Neural progenitor cell (in vitro differentiated cells): ENCODE measurements around the gene TMEM183A. TPM values are rescaled to one million over a fixed set of nuclear protein-coding genes. Genes with fewer than 3 reads are reported as not detected.

Experiments used
- DNase-seq: peaks from one replicate; pipeline ENCODE4 v3.0.0-alpha.2; 2016; ENCODE audit warnings: low spot score
- H2AFZ ChIP-seq: fragments of 200-600 bp; sonication (generic); replicated peaks from 2 replicates; pipeline ENCODE4 v1.6.1; 2016; ENCODE audit warnings: antibody characterized with exemption
- H3F3A ChIP-seq: fragments of 200-600 bp; sonication (generic); 2 replicates; pipeline ENCODE4 v1.6.1; 2016; ENCODE audit warnings: antibody characterized with exemption, low read depth
- H3K27ac ChIP-seq: fragments of 200-600 bp; sonication (generic); 2 replicates; pipeline ENCODE4 v1.5.1; 2016; ENCODE audit warnings: mild to moderate bottlenecking
- H3K27me3 ChIP-seq: fragments of 200-600 bp; sonication (generic); 2 replicates; pipeline ENCODE4 v1.6.1; 2016; ENCODE audit warnings: mild to moderate bottlenecking, moderate library complexity
- H3K36me3 ChIP-seq: fragments of 200-600 bp; sonication (generic); 2 replicates; pipeline ENCODE4 v1.5.1; 2016
- H3K4me1 ChIP-seq: fragments of 200-600 bp; sonication (generic); 2 replicates; pipeline ENCODE4 v1.6.1; 2016; ENCODE audit warnings: mixed run types
- H3K4me2 ChIP-seq: fragments of 200-600 bp; sonication (generic); 2 replicates; pipeline ENCODE4 v1.6.1; 2016
- H3K4me3 ChIP-seq: fragments of 200-600 bp; sonication (generic); 2 replicates; pipeline ENCODE4 v1.5.1; 2016
- H3K79me2 ChIP-seq: fragments of 200-600 bp; sonication (generic); 2 replicates; pipeline ENCODE4 v1.6.1; 2016; ENCODE audit warnings: low read depth
- H3K9ac ChIP-seq: fragments of 200-600 bp; sonication (generic); 2 replicates; pipeline ENCODE4 v1.6.1; 2016
- H3K9me3 ChIP-seq: fragments of 200-600 bp; sonication (generic); 2 replicates; pipeline ENCODE4 v1.5.1; 2016; ENCODE audit warnings: low read depth
- H4K20me1 ChIP-seq: fragments of 200-600 bp; sonication (generic); 2 replicates; pipeline ENCODE4 v1.6.1; 2016; ENCODE audit warnings: low read depth
- H3K27ac Mint-ChIP-seq: 3 replicates; pipeline ENCODE4 v1.8.0; 2021; ENCODE audit warnings: mixed read lengths
- H3K27me3 Mint-ChIP-seq: 2 replicates; pipeline ENCODE4 v1.8.0; 2022; ENCODE audit warnings: low read depth, mild to moderate bottlenecking, inconsistent platforms, moderate library complexity, mixed read lengths; ENCODE audit not compliant: insufficient read depth
- H3K36me3 Mint-ChIP-seq: 3 replicates; pipeline ENCODE4 v1.8.0; 2021; ENCODE audit warnings: mixed read lengths
- H3K4me1 Mint-ChIP-seq: 3 replicates; pipeline ENCODE4 v1.8.0; 2021; ENCODE audit warnings: mixed read lengths
- H3K4me3 Mint-ChIP-seq: 3 replicates; pipeline ENCODE4 v1.8.0; 2021; ENCODE audit warnings: mild to moderate bottlenecking, moderate library complexity, mixed read lengths
- H3K9me3 Mint-ChIP-seq: 3 replicates; pipeline ENCODE4 v1.8.0; 2020; ENCODE audit warnings: mixed read lengths
- EZH2 ChIP-seq: fragments of 200-600 bp; sonication (generic); IDR thresholded peaks from 2 replicates; pipeline ENCODE4 v1.6.1; 2017; ENCODE audit warnings: antibody characterized with exemption, mild to moderate bottlenecking, moderate library complexity
- EZH2phosphoT487 ChIP-seq: fragments of 200-600 bp; sonication (generic); IDR thresholded peaks from 2 replicates; pipeline ENCODE4 v1.6.1; 2017; ENCODE audit warnings: antibody characterized with exemption
- total RNA-seq: library from RNA; depleted of rRNA; stranded (reverse); fragments of >200 nt; gene quantifications from 2 replicates; pipeline ENCODE4 v1.2.3, GENCODE V29; 2015; ENCODE audit warnings: low replicate concordance
- TF ChIP-seq, protein P1 (sequence below): fragments of 200-600 bp; sonication (generic); IDR thresholded peaks from 2 replicates; pipeline ENCODE4 v1.5.1; 2017; ENCODE audit warnings: antibody characterized with exemption, mild to moderate bottlenecking

TMEM183A gene
- total RNA-seq, 1 donor from 2014 or later = 92.4 TPM

DNA sequence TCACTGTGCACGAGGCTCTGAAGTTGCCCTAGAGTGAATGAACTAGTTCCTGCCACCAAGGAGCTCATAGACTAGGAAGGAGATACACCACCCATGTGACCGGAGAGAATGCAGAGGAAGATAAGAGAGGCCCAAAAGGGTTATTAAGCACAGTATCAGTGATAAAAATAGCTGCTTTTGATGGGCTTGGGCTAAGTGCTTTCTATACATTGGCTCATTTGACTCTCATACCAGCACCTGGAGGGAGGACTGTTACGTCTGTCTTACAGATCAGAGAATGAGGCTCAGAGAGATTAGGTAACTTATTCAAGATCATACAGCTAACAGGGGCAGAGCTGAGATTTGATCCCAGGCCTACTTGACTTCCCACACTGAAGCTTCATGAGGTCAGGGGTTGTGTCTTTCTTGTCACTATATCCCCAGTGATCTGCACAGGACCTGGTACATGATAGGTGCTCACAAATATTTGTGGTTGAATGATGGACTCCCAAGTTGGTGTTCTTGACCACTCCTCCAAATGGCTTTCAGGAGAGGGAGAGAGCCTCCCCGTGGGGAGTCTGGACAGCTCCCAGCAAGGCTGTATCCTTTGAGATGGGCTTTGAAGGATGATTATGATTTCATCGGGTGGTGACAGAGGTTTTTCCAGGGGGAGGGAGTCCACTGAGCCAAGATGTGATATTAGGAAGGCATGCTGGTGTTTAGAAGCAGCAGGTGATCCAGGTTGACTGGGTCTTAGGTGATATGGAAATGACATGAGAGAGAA is 33.5 kb downstream of the TMEM183A start:
- no peak for DNase-seq
- Histone ChIP-seq H3K27me3 (no peaks in the 10 kb centered on the region), H4K20me1 (no peaks in the 10 kb centered on the region), H3K9ac (no peak overlapping the region), H3K79me2 (no peaks in the 10 kb centered on the region), H2AFZ (no peak overlapping the region), H3K4me1 (no peaks in the 10 kb centered on the region), H3K4me3 (no peak overlapping the region), H3F3A (no peaks in the 10 kb centered on the region), H3K27ac (no peak overlapping the region), H3K9me3 (no peaks in the 10 kb centered on the region), H3K36me3 (no peaks in the 10 kb centered on the region), H3K4me2 (no peak overlapping the region)
- no peak for TF ChIP-seq EZH2phosphoT487
- TF ChIP-seq EZH2 = no peak
- TF ChIP-seq, protein P1, sequence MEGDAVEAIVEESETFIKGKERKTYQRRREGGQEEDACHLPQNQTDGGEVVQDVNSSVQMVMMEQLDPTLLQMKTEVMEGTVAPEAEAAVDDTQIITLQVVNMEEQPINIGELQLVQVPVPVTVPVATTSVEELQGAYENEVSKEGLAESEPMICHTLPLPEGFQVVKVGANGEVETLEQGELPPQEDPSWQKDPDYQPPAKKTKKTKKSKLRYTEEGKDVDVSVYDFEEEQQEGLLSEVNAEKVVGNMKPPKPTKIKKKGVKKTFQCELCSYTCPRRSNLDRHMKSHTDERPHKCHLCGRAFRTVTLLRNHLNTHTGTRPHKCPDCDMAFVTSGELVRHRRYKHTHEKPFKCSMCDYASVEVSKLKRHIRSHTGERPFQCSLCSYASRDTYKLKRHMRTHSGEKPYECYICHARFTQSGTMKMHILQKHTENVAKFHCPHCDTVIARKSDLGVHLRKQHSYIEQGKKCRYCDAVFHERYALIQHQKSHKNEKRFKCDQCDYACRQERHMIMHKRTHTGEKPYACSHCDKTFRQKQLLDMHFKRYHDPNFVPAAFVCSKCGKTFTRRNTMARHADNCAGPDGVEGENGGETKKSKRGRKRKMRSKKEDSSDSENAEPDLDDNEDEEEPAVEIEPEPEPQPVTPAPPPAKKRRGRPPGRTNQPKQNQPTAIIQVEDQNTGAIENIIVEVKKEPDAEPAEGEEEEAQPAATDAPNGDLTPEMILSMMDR = no peak
- Mint-ChIP-seq H3K4me1 (peaks cover 24% of the 10 kb centered on the region), H3K27me3 (peaks cover 6% of the 10 kb centered on the region), H3K9me3 (no peaks in the 10 kb centered on the region), H3K4me3 (no peak overlapping the region), H3K27ac (no peak overlapping the region), H3K36me3 (peaks cover 16% of the 10 kb centered on the region)

DNA sequence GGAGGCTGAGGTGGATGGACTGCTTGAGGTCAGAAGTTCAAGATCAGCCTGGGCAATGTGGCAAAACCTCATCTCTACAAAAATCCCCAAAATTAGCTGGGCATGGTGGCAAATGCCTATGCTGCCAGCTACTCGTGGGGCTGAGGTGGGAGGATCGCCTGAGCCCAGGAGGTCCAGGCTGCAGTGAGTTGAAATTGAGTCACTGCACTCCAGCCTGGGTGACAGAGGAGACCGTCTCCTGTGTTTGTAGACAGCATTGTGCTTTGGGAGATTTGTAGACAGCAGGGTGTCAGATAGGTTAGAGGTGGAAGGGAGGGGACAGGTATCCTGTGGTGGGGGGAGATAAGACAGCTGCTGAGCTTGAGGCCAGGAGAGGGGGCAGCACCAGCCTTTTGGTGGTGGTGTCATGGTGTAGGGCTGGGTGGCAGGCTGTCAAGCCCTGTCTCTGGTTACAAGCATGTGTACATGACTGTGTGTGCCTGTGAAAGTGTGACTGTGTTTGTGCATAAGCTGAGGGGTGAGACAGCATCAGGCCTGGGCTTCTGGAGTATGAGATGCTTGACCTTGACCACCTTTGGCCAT is 34.3 kb downstream of the TMEM183A start:
- no peaks in the 10 kb centered on the region for H3K4me1 ChIP-seq
- peaks cover 6% of the 10 kb centered on the region for H3K27me3 Mint-ChIP-seq
- no peaks in the 10 kb centered on the region for H3K9me3 ChIP-seq
- H3K9me3 Mint-ChIP-seq = no peaks in the 10 kb centered on the region
- H2AFZ ChIP-seq = no peak overlapping the region
- H3K4me2 ChIP-seq = no peak overlapping the region
- no peak overlapping the region for H3K9ac ChIP-seq
- H4K20me1 ChIP-seq = no peaks in the 10 kb centered on the region
- no peaks in the 10 kb centered on the region for H3K79me2 ChIP-seq
- H3K27me3 ChIP-seq = no peaks in the 10 kb centered on the region
- H3K4me3 Mint-ChIP-seq = no peak overlapping the region
- no peak overlapping the region for H3K27ac ChIP-seq
- no peaks in the 10 kb centered on the region for H3F3A ChIP-seq
- H3K36me3 ChIP-seq = no peaks in the 10 kb centered on the region
- H3K4me3 ChIP-seq = no peak overlapping the region
- no peak for TF ChIP-seq EZH2phosphoT487
- TF ChIP-seq, protein P1 = no peak
- no peak for TF ChIP-seq EZH2
- no peak for DNase-seq
- peaks cover 16% of the 10 kb centered on the region for H3K36me3 Mint-ChIP-seq
- no peak overlapping the region for H3K27ac Mint-ChIP-seq
- H3K4me1 Mint-ChIP-seq = peaks cover 22% of the 10 kb centered on the region

DNA sequence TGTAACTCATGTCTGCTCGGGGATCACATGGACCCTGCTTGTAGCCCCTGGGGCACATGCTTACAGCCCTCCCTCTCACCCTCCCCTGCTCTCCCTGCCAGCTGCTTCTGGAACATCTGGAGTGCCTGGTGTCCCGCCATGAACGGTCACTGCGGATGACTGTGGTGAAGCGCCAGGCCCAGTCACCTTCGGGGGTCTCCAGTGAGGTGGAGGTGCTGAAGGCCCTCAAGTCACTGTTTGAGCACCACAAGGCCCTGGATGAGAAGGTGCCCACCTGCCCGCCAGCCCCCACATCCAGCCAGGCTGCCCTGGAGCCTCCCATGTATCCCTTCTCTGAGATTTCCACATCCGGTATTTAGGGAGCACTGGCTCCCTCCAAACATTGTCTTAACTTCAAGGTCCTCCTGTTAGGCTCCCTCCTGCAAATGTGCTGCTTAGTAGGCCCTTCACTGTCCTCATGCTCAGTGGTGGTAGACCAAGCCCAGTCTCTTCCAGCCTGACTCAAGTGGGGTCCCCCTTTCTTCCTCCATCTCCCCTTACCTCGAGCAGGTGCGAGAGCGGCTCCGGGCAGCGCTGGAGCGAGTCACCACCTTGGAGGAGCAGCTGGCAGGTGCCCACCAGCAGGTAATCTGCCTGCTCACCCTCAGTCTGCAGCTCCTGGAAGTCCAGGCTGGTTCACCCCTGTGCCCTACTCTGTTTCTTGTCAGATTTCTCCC is 36.8 kb downstream of the TMEM183A start:
- Histone ChIP-seq H3K4me3 (no peak overlapping the region), H3K27me3 (no peaks in the 10 kb centered on the region), H3K27ac (no peak overlapping the region), H4K20me1 (no peaks in the 10 kb centered on the region), H3K9me3 (no peaks in the 10 kb centered on the region), H3K4me2 (no peak overlapping the region), H3K36me3 (no peaks in the 10 kb centered on the region), H3F3A (no peaks in the 10 kb centered on the region), H3K79me2 (no peaks in the 10 kb centered on the region), H3K9ac (no peak overlapping the region), H2AFZ (no peak overlapping the region), H3K4me1 (peaks cover 2% of the 10 kb centered on the region)
- Mint-ChIP-seq H3K4me3 (no peak overlapping the region), H3K27ac (no peak overlapping the region), H3K36me3 (peaks cover 22% of the 10 kb centered on the region), H3K4me1 (peaks cover 30% of the 10 kb centered on the region), H3K27me3 (peaks cover 6% of the 10 kb centered on the region), H3K9me3 (no peaks in the 10 kb centered on the region)
- TF ChIP-seq, protein P1 = no peak
- no peak for TF ChIP-seq EZH2phosphoT487
- no peak for TF ChIP-seq EZH2
- DNase-seq = no peak
